NB4 (cell line): ENCODE data around the gene DNM1L.

Experiments
- DNase-seq: peaks from one replicate; pipeline ENCODE4 v3.0.0; 2010; ENCODE audit warnings: low read depth
- H3K4me3 ChIP-seq: one replicate; pipeline ENCODE4 v1.5.1; 2011; ENCODE audit warnings: mild to moderate bottlenecking, low read depth, low read length, moderate library complexity
- MYC ChIP-seq: IDR thresholded peaks from 2 replicates; pipeline ENCODE4 v1.6.1; 2011; ENCODE audit warnings: low read depth, low read length
- POLR2A ChIP-seq: IDR thresholded peaks from 2 replicates; pipeline ENCODE4 v1.6.1; 2011; ENCODE audit warnings: mild to moderate bottlenecking; ENCODE audit not compliant: insufficient read length; ENCODE audit errors: extremely low read depth
- TF ChIP-seq, protein P1 (sequence below): IDR thresholded peaks from 2 replicates; pipeline ENCODE4 v1.6.1; 2011; ENCODE audit warnings: low read depth, low read length
- TF ChIP-seq, protein P2 (sequence below): IDR thresholded peaks from one replicate; pipeline ENCODE4 v1.5.1; 2012; ENCODE audit warnings: low read depth, low read length

DNM1L gene

DNA sequence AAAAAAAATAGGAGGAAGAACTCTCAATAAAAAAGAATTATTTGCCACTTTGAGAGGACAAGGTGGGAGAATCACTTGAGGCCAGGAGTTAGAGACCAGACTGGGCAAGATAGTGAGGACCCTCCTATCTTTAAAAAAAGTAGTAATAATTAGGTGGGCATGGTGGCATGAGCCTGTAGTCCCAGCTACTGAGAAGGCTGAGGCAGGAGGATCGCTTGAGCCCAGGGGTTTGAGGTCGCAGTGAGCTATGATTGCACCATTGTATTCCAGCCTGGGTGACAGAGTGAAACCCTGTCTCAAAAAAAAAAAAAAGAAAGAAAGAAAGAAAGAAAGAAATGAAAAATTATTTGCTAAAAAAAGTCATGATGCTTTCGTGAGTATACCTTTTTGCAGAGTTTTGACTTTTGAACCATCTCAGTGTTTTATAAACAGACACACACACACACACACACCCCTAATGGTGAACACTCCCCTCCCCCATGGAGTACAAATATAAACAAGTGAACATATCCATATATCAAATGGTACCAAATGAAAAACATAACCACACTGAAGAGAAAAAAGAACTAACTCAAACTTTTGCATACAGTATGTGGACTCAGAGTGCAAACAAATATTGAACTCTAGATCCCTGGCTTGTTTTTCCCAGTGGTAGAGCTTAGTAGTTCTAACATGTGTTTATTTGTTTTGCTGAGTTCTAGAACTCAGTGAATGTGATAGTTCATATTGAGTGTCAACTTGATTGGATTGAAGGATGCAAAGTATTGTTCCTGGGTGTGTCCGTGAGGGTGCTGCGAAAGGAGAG is 27.7 kb upstream of the DNM1L start:
- no peak for DNase-seq
- TF ChIP-seq MYC, result no peak
- TF ChIP-seq, protein P1, sequence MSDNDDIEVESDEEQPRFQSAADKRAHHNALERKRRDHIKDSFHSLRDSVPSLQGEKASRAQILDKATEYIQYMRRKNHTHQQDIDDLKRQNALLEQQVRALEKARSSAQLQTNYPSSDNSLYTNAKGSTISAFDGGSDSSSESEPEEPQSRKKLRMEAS, result no peak
- TF ChIP-seq, protein P2, sequence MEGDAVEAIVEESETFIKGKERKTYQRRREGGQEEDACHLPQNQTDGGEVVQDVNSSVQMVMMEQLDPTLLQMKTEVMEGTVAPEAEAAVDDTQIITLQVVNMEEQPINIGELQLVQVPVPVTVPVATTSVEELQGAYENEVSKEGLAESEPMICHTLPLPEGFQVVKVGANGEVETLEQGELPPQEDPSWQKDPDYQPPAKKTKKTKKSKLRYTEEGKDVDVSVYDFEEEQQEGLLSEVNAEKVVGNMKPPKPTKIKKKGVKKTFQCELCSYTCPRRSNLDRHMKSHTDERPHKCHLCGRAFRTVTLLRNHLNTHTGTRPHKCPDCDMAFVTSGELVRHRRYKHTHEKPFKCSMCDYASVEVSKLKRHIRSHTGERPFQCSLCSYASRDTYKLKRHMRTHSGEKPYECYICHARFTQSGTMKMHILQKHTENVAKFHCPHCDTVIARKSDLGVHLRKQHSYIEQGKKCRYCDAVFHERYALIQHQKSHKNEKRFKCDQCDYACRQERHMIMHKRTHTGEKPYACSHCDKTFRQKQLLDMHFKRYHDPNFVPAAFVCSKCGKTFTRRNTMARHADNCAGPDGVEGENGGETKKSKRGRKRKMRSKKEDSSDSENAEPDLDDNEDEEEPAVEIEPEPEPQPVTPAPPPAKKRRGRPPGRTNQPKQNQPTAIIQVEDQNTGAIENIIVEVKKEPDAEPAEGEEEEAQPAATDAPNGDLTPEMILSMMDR, result no peak
- no peak for TF ChIP-seq POLR2A
- H3K4me3 ChIP-seq, result no peak overlapping the region

DNA sequence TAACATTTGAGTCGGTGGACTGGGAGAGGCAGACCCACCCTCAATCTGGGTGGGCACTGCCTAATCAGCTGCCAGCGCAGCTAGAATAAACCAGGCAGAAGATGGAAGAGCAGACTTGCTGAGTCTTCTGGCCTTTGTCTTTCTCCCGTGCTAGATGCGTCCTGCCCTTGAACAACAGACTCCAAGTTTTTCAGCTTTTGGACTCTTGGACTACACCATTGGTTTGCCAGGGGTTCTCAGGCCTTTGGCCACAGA is 27.2 kb upstream of the DNM1L start:
- no peak for DNase-seq
- no peak overlapping the region for H3K4me3 ChIP-seq
- TF ChIP-seq, protein P2, result no peak
- no peak for TF ChIP-seq POLR2A
- no peak for TF ChIP-seq MYC
- TF ChIP-seq, protein P1, result no peak

DNA sequence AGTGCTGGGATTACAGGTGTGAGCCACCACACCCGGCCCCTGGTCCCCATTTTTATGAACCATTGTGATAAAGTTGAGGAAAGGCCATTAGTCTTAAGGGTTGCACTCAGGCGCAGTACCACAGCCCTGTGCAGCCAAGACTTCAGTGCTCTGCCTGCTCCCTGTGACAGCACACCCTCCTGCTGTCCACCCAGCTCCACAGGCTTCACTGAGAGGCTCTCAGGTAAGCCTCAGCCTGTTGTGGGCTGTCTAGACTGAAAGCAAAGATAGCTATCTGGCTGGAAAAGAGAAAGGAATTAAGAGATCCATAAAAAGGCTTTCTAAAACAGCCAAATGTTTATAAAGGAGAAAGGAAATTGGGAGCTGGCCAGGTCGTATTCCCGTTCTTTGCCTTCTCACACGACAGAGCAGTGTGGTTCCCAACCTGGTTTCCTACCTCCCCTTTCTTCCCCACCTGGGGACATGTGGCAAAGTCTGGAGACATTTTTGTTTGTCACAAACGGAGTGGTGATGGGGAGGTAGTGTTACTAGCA is 19.1 kb upstream of the DNM1L start:
- no peak for DNase-seq
- TF ChIP-seq MYC, result no peak
- TF ChIP-seq, protein P2, result no peak
- TF ChIP-seq, protein P1, result no peak
- TF ChIP-seq POLR2A, result no peak
- H3K4me3 ChIP-seq, result no peak overlapping the region

DNA sequence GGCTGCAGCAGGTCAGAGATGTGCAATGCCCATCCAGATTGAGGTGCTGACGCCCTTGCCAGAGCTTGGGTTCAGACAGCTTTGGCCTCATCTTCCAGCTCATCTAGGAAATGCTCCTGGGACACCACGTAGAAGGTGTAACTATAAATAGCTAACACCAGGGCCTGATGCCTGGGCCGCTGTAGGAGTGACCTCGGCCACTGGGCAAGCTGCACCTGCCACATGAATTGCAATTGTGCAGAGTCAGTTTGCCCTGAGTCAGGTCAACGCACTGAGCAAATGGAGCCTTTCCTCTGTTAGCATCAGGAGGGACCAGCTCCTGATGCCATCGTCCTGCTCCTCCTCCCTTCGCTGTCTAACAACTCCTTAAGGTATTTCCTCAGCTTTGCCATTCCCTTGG is 17.4 kb upstream of the DNM1L start:
- DNase-seq, result no peak
- H3K4me3 ChIP-seq, result no peak overlapping the region
- TF ChIP-seq POLR2A (no peak), MYC (no peak)
- TF ChIP-seq, protein P1, result no peak
- TF ChIP-seq, protein P2, result no peak

DNA sequence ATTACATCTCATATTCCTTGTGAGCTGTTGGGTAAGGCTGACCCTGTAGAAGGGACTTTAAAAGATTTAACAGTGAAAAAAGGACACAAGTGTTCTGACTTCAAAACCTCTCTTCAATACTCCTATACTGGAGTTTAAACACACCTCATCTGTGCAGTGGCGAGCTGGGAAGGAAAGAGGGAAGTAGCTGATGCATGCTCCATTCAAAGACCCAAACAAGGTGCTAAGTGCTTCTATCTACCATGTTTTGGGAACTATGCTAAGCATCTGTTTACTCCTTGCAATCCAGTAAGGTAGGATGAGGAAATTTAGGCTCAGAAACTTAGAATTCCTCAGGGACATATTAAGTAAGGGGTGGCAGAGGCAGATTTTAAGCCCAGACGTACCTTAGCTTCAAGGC is 16.4 kb upstream of the DNM1L start:
- no peak overlapping the region for H3K4me3 ChIP-seq
- TF ChIP-seq, protein P2, result no peak
- TF ChIP-seq MYC, result no peak
- TF ChIP-seq, protein P1, result no peak
- TF ChIP-seq POLR2A, result no peak
- no peak for DNase-seq

DNA sequence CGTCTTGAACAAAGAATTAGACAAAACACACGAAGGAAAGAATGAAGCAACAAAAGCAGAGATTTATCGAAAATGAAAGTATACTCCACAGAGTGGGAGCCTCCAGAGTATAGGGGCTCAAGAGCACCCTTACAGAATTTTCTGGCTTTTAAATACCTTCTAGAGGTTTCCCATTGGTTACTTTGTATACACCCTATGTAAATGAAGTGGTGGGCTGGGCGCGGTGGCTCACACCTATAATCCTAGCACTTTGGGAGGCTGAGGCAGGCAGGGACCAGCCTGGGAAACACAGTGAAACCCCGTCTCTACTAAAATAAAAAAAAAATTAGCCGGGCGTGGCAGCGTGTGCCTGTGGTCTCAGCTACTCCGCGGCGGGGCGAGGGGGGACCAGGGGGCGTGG is 13.1 kb upstream of the DNM1L start:
- TF ChIP-seq, protein P2, result no peak
- TF ChIP-seq MYC (no peak), POLR2A (no peak)
- TF ChIP-seq, protein P1, result no peak
- no peak for DNase-seq
- no peak overlapping the region for H3K4me3 ChIP-seq
